Fibroblast of skin of right biceps (primary cell): ENCODE data around the gene FGFR2.

ENCODE experiments used
- DNase-seq: peaks from one replicate; pipeline ENCODE4 v3.0.0-alpha.2; 2013

FGFR2 gene

GRCh38 chr10:121598263-121599249 lies at the start of gene FGFR2:
Gene FGFR2, minus strand, starts transcription at chr10:121598444. Its CDS starts 4,627 bp downstream, at chr10:121593817.
- peak; percentile 79 for DNase-seq

- no peak for DNase-seq
These were observed 49.2 kb upstream of the FGFR2 start for GRCh38 chr10:121647401-121647800.

DNA sequence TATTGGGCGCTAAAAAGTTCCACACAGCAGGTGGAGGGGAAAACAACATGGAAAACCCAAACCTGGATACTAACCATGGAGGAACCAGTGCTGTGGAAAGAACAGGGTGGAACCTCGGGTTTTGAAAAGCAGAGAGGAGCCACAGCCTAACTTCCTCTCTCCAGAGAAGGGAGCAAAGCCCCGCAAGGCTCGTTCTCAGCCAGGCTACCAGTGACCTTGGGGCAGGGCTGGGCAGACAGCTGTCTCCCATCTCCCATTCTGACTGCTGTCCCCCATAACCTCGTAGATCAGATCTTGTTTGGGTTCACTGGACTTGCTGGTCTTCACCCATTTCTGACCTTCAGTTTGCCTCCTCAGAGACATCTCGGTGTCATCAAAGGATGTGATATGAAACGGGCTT lies 47.5 kb upstream of the FGFR2 start:
- DNase-seq: no peak

- DNase-seq: no peak
These were observed 46.3 kb upstream of the FGFR2 start for GRCh38 chr10:121644501-121644900.

DNA sequence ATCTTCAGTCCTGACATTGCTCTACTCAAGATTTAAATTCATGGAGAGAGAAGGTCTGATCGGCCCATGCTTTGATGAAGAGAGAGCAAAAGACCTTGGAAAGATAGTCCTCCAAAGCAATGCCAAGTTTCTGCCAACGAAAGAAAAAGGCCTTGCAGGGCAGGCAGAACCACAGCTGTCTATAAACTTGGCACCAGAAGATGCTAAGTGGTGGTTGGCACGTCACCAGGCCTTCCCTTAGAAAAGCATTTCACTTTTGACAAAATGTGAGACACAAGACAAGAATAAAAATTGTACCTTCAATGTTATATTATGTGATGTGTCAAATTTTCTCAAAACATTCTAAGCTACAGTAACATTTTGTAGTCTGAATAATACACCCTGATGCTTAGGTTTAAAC lies 42.0 kb upstream of the FGFR2 start:
- DNase-seq: no peak

DNA sequence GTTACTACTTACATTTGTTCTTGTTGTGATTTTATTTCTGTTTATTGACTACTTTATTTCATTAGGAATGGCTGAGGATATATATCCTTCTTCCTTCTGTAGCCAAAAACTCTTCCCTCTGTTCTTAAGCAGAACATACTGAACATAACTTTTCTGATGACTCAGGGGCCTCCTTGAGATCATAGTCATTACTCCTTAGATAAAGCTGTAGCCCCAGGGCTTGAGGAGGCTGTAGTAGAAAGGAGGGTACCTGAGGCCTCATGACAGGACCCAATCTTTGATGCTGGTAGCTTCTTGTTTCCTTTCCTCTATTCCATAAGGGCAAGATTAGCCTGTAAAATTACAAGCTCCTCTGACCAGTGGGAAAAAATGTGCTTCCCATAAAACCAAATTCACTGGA lies 41.2 kb upstream of the FGFR2 start:
- no peak for DNase-seq

DNA sequence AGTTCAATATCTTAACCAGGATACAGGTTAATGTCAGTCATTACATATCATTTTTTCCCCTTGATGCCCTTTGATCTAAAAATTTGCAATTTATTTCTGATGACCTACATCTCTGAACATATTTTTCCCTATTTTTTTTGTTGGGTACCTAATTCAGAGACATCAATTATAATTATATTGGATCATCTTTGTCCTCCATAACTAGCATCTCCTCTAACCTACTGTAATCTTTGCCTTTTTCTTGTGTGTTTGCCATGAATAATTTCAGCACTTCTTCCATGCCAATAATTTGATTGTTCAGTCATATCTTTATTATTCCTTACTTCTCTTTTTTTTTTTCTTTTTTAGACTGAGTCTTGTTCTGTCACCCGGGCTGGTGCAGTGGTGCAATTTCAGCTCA lies 39.2 kb upstream of the FGFR2 start:
- DNase-seq: no peak

DNA sequence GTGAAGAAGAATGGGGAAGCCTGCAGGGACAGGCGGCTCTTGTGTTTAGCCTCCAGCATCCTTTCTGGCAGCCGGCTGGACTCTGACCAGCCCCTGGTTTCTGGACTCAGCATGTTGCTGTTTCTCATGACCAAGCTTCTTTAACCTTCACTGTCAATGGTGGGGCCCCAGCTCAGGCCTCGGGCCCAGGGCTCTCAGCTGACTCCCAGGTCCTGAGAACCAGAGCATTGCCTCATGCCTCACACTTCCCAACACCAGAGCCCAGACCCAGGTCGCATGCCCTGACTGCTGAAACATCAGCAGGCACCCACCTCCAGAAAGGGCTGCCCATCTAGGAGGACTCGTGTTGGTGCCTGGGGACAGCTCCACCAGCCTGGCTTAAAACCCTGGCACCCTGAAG lies 34.8 kb upstream of the FGFR2 start:
- DNase-seq: no peak

DNA sequence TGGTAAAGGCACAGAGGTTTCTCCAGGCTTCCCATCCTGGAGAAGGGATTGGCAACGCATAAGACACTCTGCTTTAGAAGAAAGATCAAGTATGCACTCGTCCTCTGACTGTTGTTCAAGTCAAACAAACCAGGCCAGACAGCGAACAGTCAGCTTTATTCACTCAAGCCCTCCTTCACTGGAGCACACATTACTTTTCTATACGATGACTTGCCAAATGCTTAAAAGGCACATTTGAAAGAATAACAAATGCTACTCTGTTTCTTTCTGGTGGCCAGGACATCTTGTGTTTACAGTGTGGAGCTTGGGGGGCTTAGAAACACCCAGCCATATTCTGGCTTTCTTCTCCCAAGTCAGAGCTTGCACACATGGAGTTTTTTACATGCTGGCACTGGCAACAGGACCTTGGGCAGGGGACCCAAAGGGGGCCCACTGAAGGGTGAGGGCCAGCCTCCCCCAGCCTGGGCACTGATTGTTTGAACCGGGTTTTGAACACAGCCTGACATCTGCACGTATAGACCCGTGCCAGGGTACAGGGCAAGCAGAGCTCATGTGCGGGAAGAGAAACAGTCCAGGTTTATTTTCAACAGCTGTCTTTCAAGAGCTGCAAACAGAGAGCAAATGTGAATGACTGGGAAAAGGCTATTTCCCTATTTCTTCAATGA lies 33.3 kb upstream of the FGFR2 start:
- no peak for DNase-seq

GRCh38 chr10:121628859-121629258 lies 30.6 kb upstream of the FGFR2 start:
- DNase-seq: no peak

GRCh38 chr10:121627876-121628581 lies 29.8 kb upstream of the FGFR2 start:
- DNase-seq: peak; percentile 43

- DNase-seq: no peak
These were observed 26.7 kb upstream of the FGFR2 start for GRCh38 chr10:121624836-121625486.

- no peak for DNase-seq
These were observed 20.7 kb upstream of the FGFR2 start for GRCh38 chr10:121618906-121619305.

GRCh38 chr10:121617176-121617575 lies 18.9 kb upstream of the FGFR2 start:
- no peak for DNase-seq

GRCh38 chr10:121616291-121616690 lies 18.0 kb upstream of the FGFR2 start:
- no peak for DNase-seq

DNA sequence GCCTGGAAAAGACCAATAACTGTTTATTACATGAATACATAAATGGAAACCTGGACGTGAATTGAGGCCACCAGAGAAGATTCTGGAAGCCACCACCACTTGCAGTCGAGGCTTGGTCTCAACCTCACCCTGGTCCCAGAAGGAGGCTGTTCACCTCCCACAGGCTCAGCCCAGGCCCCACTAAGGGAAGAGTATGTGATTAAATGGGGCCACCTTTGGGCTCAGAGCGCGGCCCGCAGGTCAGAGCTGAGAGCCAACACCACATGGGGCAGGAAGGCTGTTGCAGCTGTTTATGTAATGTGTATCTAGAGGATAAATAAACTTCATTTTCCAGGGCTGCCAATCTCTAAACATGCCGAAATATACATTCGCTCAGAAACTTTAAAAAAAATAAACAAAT lies 17.6 kb upstream of the FGFR2 start:
- no peak for DNase-seq

DNA sequence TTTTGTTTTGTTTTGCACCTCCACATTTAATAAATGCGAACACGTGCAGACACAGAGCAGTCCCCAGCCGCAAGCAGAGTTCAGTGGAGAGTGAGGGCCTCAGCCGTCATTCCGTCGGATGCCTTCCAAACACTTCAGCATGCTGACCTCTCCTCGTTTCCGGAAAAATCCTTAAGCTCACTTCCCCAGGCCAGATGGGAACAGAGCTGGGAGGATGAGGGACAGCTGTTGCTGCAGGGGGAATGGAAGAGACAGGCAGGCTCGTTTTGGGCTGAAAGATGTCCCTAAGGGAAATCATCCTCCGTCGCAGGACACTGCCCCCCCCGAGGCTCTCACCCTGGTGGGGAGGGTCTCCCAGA lies 17.2 kb upstream of the FGFR2 start:
- DNase-seq: no peak

DNA sequence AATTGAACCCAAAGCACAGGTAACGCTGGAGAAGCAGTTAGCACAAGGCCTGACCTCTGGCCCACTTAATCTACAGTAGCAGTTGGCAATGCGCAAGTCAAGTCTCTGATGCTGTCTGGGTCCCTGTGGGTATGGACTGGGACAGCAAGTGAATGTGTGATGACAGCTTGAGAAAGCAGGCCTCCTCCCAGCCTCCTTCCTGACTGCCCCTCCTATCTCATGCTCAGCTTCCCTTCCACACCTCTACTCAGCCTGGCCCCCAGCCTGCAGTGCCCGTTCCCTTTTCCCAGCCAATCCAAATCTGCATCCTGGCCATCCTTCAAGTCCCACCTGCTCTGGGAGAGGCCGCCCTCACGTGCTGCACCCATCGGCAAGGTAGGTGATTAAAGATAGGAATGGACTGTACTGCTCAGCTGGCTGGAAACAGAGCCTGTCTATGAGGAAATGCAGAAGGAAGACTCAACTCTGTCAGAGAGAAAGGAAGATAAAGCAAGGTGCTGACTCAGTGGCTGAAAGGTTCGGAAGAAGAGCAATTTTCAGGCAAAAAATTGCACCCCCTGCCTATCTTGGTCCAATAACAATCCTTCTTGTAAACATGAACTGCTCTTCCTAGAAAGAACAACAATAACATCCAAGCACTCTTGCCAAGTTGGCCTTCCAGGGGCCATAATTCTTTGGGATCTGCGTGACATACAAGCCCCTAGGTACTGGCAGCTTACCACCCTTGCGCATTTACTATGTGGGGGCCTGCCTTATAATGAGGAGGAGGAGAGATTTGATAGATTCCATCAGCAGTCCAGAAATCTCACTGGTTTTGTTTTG lies 16.6 kb upstream of the FGFR2 start:
- no peak for DNase-seq

- no peak for DNase-seq
These were observed 15.2 kb upstream of the FGFR2 start for GRCh38 chr10:121613456-121613855.

GRCh38 chr10:121611393-121612159 lies 13.3 kb upstream of the FGFR2 start:
- no peak for DNase-seq

DNA sequence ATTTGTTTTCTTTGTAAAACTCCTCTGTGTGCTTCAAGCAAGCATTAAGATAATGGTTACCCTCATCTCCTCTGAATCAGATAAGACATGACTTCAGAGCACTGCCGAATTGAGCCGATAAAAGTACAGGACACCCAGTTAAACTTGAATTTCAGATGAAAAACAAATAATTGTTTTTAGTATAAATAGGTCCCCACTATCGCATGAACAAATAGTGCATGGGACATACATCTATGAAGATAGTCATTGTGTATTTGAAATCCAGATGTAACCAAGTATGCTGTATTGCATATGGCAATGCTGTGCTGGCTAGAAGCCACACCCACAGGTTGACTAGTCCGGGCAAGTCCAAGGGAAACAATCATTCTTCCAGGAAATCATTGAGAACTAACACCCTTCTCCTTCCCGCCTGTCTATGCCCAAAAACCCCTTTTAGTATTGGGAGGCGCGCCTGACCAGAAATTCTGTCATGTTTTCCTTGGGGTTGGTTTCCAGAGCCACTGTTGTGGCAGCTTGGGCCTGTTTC lies 12.6 kb upstream of the FGFR2 start:
- no peak for DNase-seq
